Endothelial cell of hepatic sinusoid (primary cell): ENCODE data around the gene CEP192.

Source experiments
- in situ Hi-C: cut with HindIII; loops from 2 replicates; pipeline ENCODE4 v1.10.0; 2017; ENCODE audit warnings: low sequenced_read_pairs

CEP192 gene

GRCh38 chr18:12989397-12990122 is 1.6 kb upstream of the CEP192 start:
- in situ Hi-C loops = no loop called here

- in situ Hi-C loops = no loop called here
Measured at GRCh38 chr18:12990123-12990475, 1.1 kb upstream of the CEP192 start.

DNA sequence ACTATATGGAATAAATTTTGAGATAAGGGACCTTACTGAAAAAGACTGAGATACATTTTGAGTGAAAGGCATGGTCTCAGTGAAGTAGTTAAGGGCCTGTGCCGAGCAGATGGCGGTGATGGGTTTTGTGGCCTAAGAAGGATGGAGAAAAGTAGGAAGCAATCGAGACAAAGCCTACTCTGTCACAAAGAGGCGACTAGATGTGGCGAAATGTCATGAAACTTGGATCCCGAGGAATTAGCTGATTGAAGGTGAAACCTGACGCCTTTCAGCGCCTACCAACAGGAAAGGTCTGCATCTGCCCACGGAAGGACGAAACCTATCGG is 558 bp upstream of the CEP192 start:
- in situ Hi-C loops = no loop called here

DNA sequence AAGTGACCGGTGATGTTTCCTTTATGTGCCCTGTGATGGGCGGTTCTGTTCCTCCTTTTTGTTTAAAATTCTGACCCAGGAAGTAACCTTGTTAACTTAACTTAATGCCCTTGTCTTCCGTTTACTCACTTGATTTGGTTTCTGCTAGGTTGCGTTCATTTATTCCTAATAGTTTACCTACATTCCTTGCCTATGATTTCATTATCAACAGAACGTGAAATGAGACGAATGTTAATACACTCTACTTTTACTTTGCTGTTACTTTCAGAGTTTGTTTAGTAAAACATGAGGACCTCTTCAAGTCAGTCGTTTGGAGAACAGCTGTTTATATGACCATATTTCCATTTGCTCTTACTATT is 638 bp downstream of the CEP192 start:
- in situ Hi-C loops = no loop called here

DNA sequence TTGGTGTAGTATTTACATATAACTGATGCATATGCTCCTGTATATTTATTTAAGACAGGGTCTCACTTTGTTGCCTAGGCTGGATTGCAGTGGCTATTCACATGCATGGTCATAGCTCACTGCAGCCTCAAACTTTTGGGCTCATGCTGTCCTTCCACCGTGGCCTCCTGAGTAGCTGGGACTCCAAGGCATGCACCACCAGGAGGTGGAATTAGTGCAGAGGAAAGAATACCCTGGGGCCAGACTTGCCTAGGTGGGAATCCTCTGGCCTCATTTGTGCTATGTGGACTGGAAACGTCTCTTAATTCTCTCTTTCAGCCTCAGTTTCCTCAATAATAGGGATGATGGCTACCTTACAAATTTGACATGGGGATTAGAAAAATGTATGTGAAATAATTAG is 2.3 kb downstream of the CEP192 start:
- in situ Hi-C loops = no loop called here

DNA sequence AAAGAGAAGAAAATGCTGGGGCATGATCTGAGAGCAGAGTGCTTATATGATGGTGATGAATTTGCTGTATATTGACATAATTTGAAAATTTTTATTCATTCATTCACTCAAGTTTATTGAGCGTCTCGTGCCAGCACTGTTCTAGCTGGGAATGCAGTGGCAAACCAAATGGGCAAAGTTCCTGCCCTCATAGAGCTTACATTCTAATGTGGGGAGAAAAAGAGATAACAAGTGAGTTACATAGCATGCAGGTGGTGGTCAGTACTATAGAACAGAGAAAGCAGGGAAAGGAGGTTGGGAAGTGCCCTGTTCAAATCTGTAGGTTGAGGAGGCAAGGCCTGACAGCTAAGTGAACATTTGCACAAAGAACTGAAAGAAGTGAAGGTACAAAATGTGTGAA is 4.3 kb downstream of the CEP192 start:
- in situ Hi-C loops = loop anchor here (5.0 kb wide), 1 partner anchor 72 kb away; no protein-coding TSS in a partner anchor

GRCh38 chr18:12995952-12996477 is 4.9 kb downstream of the CEP192 start:
- in situ Hi-C loops = loop anchor here (5.0 kb wide), 1 partner anchor 71 kb away; no protein-coding TSS in a partner anchor

- in situ Hi-C loops = loop anchor here (5.0 kb wide), 1 partner anchor 71 kb away; no protein-coding TSS in a partner anchor
Measured at GRCh38 chr18:12996661-12997292, 5.6 kb downstream of the CEP192 start.

- in situ Hi-C loops = loop anchor here (5.0 kb wide), 1 partner anchor 70 kb away; no protein-coding TSS in a partner anchor
Measured at GRCh38 chr18:12997330-12997729, 6.2 kb downstream of the CEP192 start.

- in situ Hi-C loops = loop anchor here (5.0 kb wide), 1 partner anchor 69 kb away; no protein-coding TSS in a partner anchor
Measured at GRCh38 chr18:12998332-12999060, 7.3 kb downstream of the CEP192 start.

GRCh38 chr18:13003466-13003896 is 12.3 kb downstream of the CEP192 start:
- in situ Hi-C loops = no loop called here

GRCh38 chr18:13004396-13004795 is 13.2 kb downstream of the CEP192 start:
- in situ Hi-C loops = no loop called here

DNA sequence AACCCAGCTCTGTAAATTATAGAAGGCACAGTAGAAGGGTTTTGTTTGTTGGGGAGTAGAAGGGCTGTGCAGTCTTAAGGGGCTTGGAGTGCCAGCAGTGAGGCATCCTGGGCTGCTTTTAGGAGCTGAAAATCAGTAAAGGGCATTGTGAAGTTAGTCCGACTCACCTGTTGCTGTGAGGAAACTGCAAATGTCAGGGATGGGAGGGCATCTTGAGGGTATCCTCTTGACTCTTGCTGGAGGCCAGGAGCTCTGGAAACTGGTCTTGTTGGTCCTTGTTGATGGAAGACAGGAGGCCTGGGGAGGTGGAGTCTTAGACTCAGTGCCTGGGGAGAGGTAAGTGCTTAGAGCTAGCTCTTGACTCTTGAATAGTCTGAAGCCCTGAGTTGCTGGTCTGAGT is 14.1 kb downstream of the CEP192 start:
- in situ Hi-C loops = no loop called here

- in situ Hi-C loops = no loop called here
Measured at GRCh38 chr18:13006531-13007247, 15.5 kb downstream of the CEP192 start.

DNA sequence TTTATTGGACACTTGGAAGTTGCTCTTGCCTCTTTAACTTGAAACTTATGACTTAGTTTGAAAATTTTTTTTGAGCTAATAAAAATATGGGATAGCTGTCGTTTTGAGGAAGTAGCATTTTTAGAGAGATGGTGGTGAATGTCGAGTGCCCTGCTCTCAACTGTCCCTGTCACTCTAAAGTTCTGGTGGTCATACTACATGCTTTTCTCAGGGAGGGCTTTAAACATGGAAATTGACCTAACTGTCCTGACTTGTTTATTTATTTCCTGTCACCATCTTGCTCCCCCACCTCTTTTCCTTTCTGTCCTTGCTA is 16.0 kb downstream of the CEP192 start:
- in situ Hi-C loops = no loop called here

DNA sequence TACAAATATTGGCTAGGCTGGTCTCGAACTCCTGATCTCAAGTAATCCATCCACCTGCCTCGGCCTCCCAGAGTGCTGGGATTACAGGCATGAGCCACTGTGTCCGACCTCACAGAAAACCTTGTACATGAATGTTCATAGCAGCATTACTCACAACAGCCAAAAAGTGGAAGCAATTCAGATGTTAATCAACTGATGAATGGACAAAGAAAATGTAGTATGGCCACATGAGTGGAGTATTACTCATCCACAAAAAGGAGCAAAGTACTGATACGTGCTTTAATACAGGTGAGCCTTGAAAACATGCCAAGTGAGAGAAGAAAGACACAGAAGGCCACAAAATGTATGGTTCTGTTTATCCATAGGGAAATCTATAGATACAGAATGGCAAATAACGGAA is 20.6 kb downstream of the CEP192 start:
- in situ Hi-C loops = no loop called here

DNA sequence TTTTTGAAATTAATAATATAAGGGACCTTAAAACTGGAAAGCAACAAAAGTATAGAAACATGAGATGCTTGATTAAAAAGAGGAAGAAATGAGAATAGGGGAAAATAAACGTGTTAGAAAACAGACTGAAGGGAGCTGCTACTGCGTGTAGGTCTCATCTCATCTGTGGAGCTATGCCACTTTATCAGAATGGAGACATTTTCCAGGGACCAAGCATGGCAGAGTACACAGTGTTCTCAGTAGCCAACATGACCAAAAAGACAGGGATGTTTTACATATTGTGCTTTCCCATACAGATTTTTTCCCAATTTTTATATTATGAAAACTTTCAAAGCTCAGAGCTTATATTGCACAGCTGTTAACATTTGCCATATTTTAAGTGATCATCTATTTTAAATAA is 23.1 kb downstream of the CEP192 start:
- in situ Hi-C loops = no loop called here

- in situ Hi-C loops = loop anchor here (5.0 kb wide), 1 partner anchor 42 kb away; no protein-coding TSS in a partner anchor
Measured at GRCh38 chr18:13014818-13015217, 23.7 kb downstream of the CEP192 start.

GRCh38 chr18:13017247-13017875 is 26.2 kb downstream of the CEP192 start:
- in situ Hi-C loops = loop anchor here (5.0 kb wide), 1 partner anchor 40 kb away; no protein-coding TSS in a partner anchor

DNA sequence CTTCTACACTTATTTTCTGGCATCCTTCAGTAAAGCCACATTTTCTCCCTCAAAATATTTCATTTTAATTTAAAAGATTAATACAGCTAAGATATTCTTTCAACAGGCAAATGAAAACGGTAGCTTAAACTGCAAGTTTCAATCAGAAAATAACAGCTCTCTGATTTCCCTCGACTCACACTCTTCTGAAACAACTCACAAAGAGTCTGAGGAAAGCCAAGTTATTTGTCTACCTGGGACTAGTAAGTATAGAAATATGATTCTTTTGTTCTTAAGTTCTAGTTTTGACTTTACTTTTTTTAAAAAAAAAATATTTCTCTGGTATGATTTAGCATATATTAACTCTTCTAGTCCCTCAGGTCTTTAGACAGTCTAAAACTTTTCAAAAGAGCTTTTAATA is 27.2 kb downstream of the CEP192 start:
- in situ Hi-C loops = loop anchor here (5.0 kb wide), 1 partner anchor 39 kb away; no protein-coding TSS in a partner anchor
